ENCODE measurements around the gene LRTM1. TPM values are rescaled to one million over a fixed set of nuclear protein-coding genes. Genes with fewer than 3 reads are reported as not detected.

LRTM1 gene
- total RNA-seq, 1 experiment from 2014 or later, result not detected

GRCh38 chr3:54935869-54936268 is 8.0 kb upstream of the LRTM1 start:
- H3K36me3 ChIP-seq (ENCODE audit: insufficient read depth, low read length), result no peaks in the 10 kb centered on the region
- no peak overlapping the region for H3K4me2 ChIP-seq (ENCODE audit: low read depth, low read length, poor library complexity, severe bottlenecking)
- no peak overlapping the region for H3K9ac ChIP-seq (ENCODE audit: low read length)
- no peaks in the 10 kb centered on the region for H3K9me2 ChIP-seq (replicated peaks; ENCODE audit: insufficient read depth, low read length)
- no peaks in the 10 kb centered on the region for H4K20me1 ChIP-seq (ENCODE audit: insufficient read depth, low read depth, low read length)
- H3K4me3 ChIP-seq (ENCODE audit: low read length), result no peak overlapping the region
- H3K9me3 ChIP-seq (ENCODE audit: low read length), result no peaks in the 10 kb centered on the region
- no peaks in the 10 kb centered on the region for H3K79me2 ChIP-seq (ENCODE audit: low read length)
- no peak overlapping the region for H3K27ac ChIP-seq (ENCODE audit: low read length)
- H3K27me3 ChIP-seq (ENCODE audit: low read length), result no peaks in the 10 kb centered on the region; the same call in 1 of the 2 replicates
- no peak overlapping the region for H2AFZ ChIP-seq (ENCODE audit: low read length)
- no peaks in the 10 kb centered on the region for H3K4me1 ChIP-seq (ENCODE audit: low read length)
- DNase-seq, result no peak

- Histone ChIP-seq H3K9me3 (ENCODE audit: low read length) (no peaks in the 10 kb centered on the region), H2AFZ (ENCODE audit: low read length) (no peak overlapping the region), H3K9me2 (replicated peaks; ENCODE audit: insufficient read depth, low read length) (no peaks in the 10 kb centered on the region), H3K36me3 (ENCODE audit: insufficient read depth, low read length) (no peaks in the 10 kb centered on the region), H3K4me2 (ENCODE audit: low read depth, low read length, poor library complexity, severe bottlenecking) (no peak overlapping the region), H3K79me2 (ENCODE audit: low read length) (no peaks in the 10 kb centered on the region), H3K27ac (ENCODE audit: low read length) (no peak overlapping the region), H3K9ac (ENCODE audit: low read length) (no peak overlapping the region), H3K4me1 (ENCODE audit: low read length) (no peaks in the 10 kb centered on the region), H3K4me3 (ENCODE audit: low read length) (no peak overlapping the region), H3K27me3 (ENCODE audit: low read length) (no peaks in the 10 kb centered on the region), H4K20me1 (ENCODE audit: insufficient read depth, low read depth, low read length) (no peaks in the 10 kb centered on the region)
- DNase-seq, result no peak
These were observed 4.7 kb upstream of the LRTM1 start for GRCh38 chr3:54932606-54933005.

GRCh38 chr3:54931182-54931581 is 3.3 kb upstream of the LRTM1 start:
- H3K4me3 ChIP-seq (ENCODE audit: low read length), result no peak overlapping the region
- no peaks in the 10 kb centered on the region for H3K36me3 ChIP-seq (ENCODE audit: insufficient read depth, low read length)
- no peak overlapping the region for H3K27ac ChIP-seq (ENCODE audit: low read length)

GRCh38 chr3:54918516-54918915 is 9.3 kb downstream of the LRTM1 start:
- no peak overlapping the region for H3K4me3 ChIP-seq (ENCODE audit: low read length)
- H3K79me2 ChIP-seq (ENCODE audit: low read length), result no peaks in the 10 kb centered on the region

More at GRCh38 chr3:54931182-54931581, 3.3 kb upstream of the LRTM1 start:
- Histone ChIP-seq H2AFZ (ENCODE audit: low read length) (no peak overlapping the region), H3K9me2 (replicated peaks; ENCODE audit: insufficient read depth, low read length) (no peaks in the 10 kb centered on the region), H3K4me2 (ENCODE audit: low read depth, low read length, poor library complexity, severe bottlenecking) (no peak overlapping the region), H4K20me1 (ENCODE audit: insufficient read depth, low read depth, low read length) (no peaks in the 10 kb centered on the region), H3K79me2 (ENCODE audit: low read length) (no peaks in the 10 kb centered on the region), H3K4me1 (ENCODE audit: low read length) (no peaks in the 10 kb centered on the region), H3K9ac (ENCODE audit: low read length) (no peak overlapping the region), H3K27me3 (ENCODE audit: low read length) (no peaks in the 10 kb centered on the region), H3K9me3 (ENCODE audit: low read length) (no peaks in the 10 kb centered on the region)
- DNase-seq, result no peak

GRCh38 chr3:54917862-54918261 is 10.0 kb downstream of the LRTM1 start:
- Histone ChIP-seq H3K9me2 (replicated peaks; ENCODE audit: insufficient read depth, low read length) (no peaks in the 10 kb centered on the region), H3K27ac (ENCODE audit: low read length) (no peak overlapping the region), H3K9me3 (ENCODE audit: low read length) (no peaks in the 10 kb centered on the region), H2AFZ (ENCODE audit: low read length) (no peak overlapping the region), H3K4me2 (ENCODE audit: low read depth, low read length, poor library complexity, severe bottlenecking) (no peak overlapping the region), H3K79me2 (ENCODE audit: low read length) (no peaks in the 10 kb centered on the region), H4K20me1 (ENCODE audit: insufficient read depth, low read depth, low read length) (no peaks in the 10 kb centered on the region), H3K27me3 (ENCODE audit: low read length) (no peaks in the 10 kb centered on the region), H3K9ac (ENCODE audit: low read length) (no peak overlapping the region), H3K4me1 (ENCODE audit: low read length) (no peaks in the 10 kb centered on the region), H3K36me3 (ENCODE audit: insufficient read depth, low read length) (no peaks in the 10 kb centered on the region), H3K4me3 (ENCODE audit: low read length) (no peak overlapping the region)
- no peak for DNase-seq

More at GRCh38 chr3:54918516-54918915, 9.3 kb downstream of the LRTM1 start:
- H3K27ac ChIP-seq (ENCODE audit: low read length), result no peak overlapping the region
- no peak for DNase-seq
- no peaks in the 10 kb centered on the region for H3K27me3 ChIP-seq (ENCODE audit: low read length)
- no peak overlapping the region for H3K4me2 ChIP-seq (ENCODE audit: low read depth, low read length, poor library complexity, severe bottlenecking)
- no peak overlapping the region for H2AFZ ChIP-seq (ENCODE audit: low read length)
- no peaks in the 10 kb centered on the region for H4K20me1 ChIP-seq (ENCODE audit: insufficient read depth, low read depth, low read length)
- no peaks in the 10 kb centered on the region for H3K4me1 ChIP-seq (ENCODE audit: low read length)
- H3K9me2 ChIP-seq (replicated peaks; ENCODE audit: insufficient read depth, low read length), result no peaks in the 10 kb centered on the region
- H3K9me3 ChIP-seq (ENCODE audit: low read length), result no peaks in the 10 kb centered on the region
- H3K36me3 ChIP-seq (ENCODE audit: insufficient read depth, low read length), result no peaks in the 10 kb centered on the region
- no peak overlapping the region for H3K9ac ChIP-seq (ENCODE audit: low read length)

- DNase-seq, result no peak
- H3K27ac ChIP-seq (ENCODE audit: low read length), result no peak overlapping the region
- H3K27me3 ChIP-seq (ENCODE audit: low read length), result no peaks in the 10 kb centered on the region
- no peaks in the 10 kb centered on the region for H3K79me2 ChIP-seq (ENCODE audit: low read length)
- H3K4me1 ChIP-seq (ENCODE audit: low read length), result no peaks in the 10 kb centered on the region
- no peaks in the 10 kb centered on the region for H3K9me2 ChIP-seq (replicated peaks; ENCODE audit: insufficient read depth, low read length)
- H2AFZ ChIP-seq (ENCODE audit: low read length), result no peak overlapping the region
- H3K4me2 ChIP-seq (ENCODE audit: low read depth, low read length, poor library complexity, severe bottlenecking), result no peak overlapping the region
- H3K9ac ChIP-seq (ENCODE audit: low read length), result no peak overlapping the region
- H3K4me3 ChIP-seq (ENCODE audit: low read length), result no peak overlapping the region
- no peaks in the 10 kb centered on the region for H4K20me1 ChIP-seq (ENCODE audit: insufficient read depth, low read depth, low read length)
- H3K9me3 ChIP-seq (ENCODE audit: low read length), result no peaks in the 10 kb centered on the region
- H3K36me3 ChIP-seq (ENCODE audit: insufficient read depth, low read length), result no peaks in the 10 kb centered on the region
These were observed 10.7 kb downstream of the LRTM1 start for GRCh38 chr3:54917174-54917573.

- H2AFZ ChIP-seq (ENCODE audit: low read length), result no peak overlapping the region
These were observed 11.1 kb downstream of the LRTM1 start for GRCh38 chr3:54916732-54917131.

GRCh38 chr3:54915976-54916375 is 11.9 kb downstream of the LRTM1 start:
- no peaks in the 10 kb centered on the region for H3K9me2 ChIP-seq (replicated peaks; ENCODE audit: insufficient read depth, low read length)
- H3K9ac ChIP-seq (ENCODE audit: low read length), result no peak overlapping the region
- no peak overlapping the region for H2AFZ ChIP-seq (ENCODE audit: low read length)
- H3K36me3 ChIP-seq (ENCODE audit: insufficient read depth, low read length), result no peaks in the 10 kb centered on the region
- no peak overlapping the region for H3K27ac ChIP-seq (ENCODE audit: low read length)
- H4K20me1 ChIP-seq (ENCODE audit: insufficient read depth, low read depth, low read length), result no peaks in the 10 kb centered on the region
- no peaks in the 10 kb centered on the region for H3K4me1 ChIP-seq (ENCODE audit: low read length)
- no peak overlapping the region for H3K4me3 ChIP-seq (ENCODE audit: low read length)
- H3K4me2 ChIP-seq (ENCODE audit: low read depth, low read length, poor library complexity, severe bottlenecking), result no peak overlapping the region
- DNase-seq, result no peak
- H3K27me3 ChIP-seq (ENCODE audit: low read length), result no peaks in the 10 kb centered on the region
- no peaks in the 10 kb centered on the region for H3K79me2 ChIP-seq (ENCODE audit: low read length)
- no peaks in the 10 kb centered on the region for H3K9me3 ChIP-seq (ENCODE audit: low read length)

More at GRCh38 chr3:54916732-54917131, 11.1 kb downstream of the LRTM1 start:
- no peaks in the 10 kb centered on the region for H4K20me1 ChIP-seq (ENCODE audit: insufficient read depth, low read depth, low read length)
- H3K27me3 ChIP-seq (ENCODE audit: low read length), result no peaks in the 10 kb centered on the region
- no peaks in the 10 kb centered on the region for H3K36me3 ChIP-seq (ENCODE audit: insufficient read depth, low read length)
- no peak overlapping the region for H3K4me2 ChIP-seq (ENCODE audit: low read depth, low read length, poor library complexity, severe bottlenecking)
- no peak overlapping the region for H3K27ac ChIP-seq (ENCODE audit: low read length)
- H3K9me2 ChIP-seq (replicated peaks; ENCODE audit: insufficient read depth, low read length), result no peaks in the 10 kb centered on the region
- H3K79me2 ChIP-seq (ENCODE audit: low read length), result no peaks in the 10 kb centered on the region
- no peak for DNase-seq
- H3K9me3 ChIP-seq (ENCODE audit: low read length), result no peaks in the 10 kb centered on the region
- H3K4me3 ChIP-seq (ENCODE audit: low read length), result no peak overlapping the region
- H3K9ac ChIP-seq (ENCODE audit: low read length), result no peak overlapping the region
- H3K4me1 ChIP-seq (ENCODE audit: low read length), result no peaks in the 10 kb centered on the region

- H3K9me3 ChIP-seq (ENCODE audit: low read length), result no peaks in the 10 kb centered on the region
- H3K27me3 ChIP-seq (ENCODE audit: low read length), result no peaks in the 10 kb centered on the region
- H3K4me2 ChIP-seq (ENCODE audit: low read depth, low read length, poor library complexity, severe bottlenecking), result no peak overlapping the region
- no peak overlapping the region for H3K9ac ChIP-seq (ENCODE audit: low read length)
- no peak overlapping the region for H2AFZ ChIP-seq (ENCODE audit: low read length)
- no peak overlapping the region for H3K27ac ChIP-seq (ENCODE audit: low read length)
- DNase-seq, result no peak
- H4K20me1 ChIP-seq (ENCODE audit: insufficient read depth, low read depth, low read length), result no peaks in the 10 kb centered on the region
- H3K36me3 ChIP-seq (ENCODE audit: insufficient read depth, low read length), result no peaks in the 10 kb centered on the region
- no peaks in the 10 kb centered on the region for H3K4me1 ChIP-seq (ENCODE audit: low read length)
- no peaks in the 10 kb centered on the region for H3K79me2 ChIP-seq (ENCODE audit: low read length)
- no peak overlapping the region for H3K4me3 ChIP-seq (ENCODE audit: low read length)
- H3K9me2 ChIP-seq (replicated peaks; ENCODE audit: insufficient read depth, low read length), result no peaks in the 10 kb centered on the region
These were observed 12.7 kb downstream of the LRTM1 start for GRCh38 chr3:54915181-54915580.
